Retina (tissue), 1 donor: ENCODE data around the gene TMPRSS2.
A peak's percentile ranks its signal among the peaks of the same experiment; 100 is the strongest.
"Not testable (repeated sequence)": the region's sequence is repeated elsewhere in the genome, so short reads cannot be mapped to it uniquely, and the experiment has no call there.

Experiments
- DNase-seq: peaks from one replicate; pipeline ENCODE4 v3.0.0-alpha.2; 2016

Gene TMPRSS2

GRCh38 chr21:41444703-41445464 is 63.1 kb downstream of the TMPRSS2 start:
- no peak for DNase-seq

DNA sequence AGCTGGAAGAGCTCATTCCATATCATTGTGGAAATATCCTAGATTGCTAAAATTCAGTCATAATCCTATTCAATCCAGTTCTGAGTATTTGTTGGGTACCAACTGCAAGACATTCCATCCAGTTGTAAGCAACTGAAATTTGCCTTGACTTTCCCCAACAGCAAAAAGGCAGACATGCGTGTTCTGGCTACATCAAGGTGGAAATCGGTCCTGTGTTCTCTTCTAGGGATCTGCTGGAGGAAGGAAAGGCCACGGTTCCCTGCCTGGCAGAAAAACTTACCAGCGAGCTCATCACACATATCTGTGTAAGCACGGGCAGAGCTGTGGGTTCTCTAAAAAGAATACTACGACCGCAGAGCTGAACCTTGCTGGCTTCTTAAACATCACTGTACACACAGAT is 64.4 kb downstream of the TMPRSS2 start:
- no peak for DNase-seq

DNA sequence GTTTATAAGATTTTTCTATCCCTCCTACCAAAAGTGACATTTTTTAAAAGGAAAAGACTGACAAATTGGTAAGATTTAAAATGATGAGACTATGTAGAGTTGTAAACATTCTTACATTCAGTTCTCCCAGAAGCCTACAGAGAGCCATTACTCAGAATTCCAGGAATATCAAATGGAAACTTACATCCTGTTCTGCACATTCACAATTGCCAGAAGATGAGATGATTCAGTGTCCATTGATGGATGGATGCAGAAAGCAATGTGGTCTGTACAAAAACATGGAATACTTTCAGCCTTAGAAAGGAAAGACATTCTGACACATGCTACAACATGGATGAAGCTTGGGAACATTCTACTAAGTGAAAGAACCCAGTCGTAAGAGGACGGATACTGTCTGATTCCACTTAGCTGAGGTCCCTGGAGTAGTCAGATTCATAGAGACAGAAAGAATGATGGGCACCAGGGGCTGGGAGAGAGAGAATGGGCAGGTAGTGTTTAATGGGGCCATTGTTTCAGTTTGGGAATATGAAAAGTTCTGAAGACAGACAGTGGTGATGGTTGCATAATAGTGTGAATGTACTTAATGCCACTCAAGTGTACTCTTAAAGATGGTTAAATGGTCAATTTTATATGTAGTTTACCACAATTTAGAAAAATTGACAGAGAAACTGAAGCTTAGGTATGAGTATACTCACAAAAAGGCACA is 65.3 kb downstream of the TMPRSS2 start:
- DNase-seq = no peak

GRCh38 chr21:41441546-41441945 is 66.4 kb downstream of the TMPRSS2 start:
- no peak for DNase-seq

GRCh38 chr21:41439248-41439647 is 68.7 kb downstream of the TMPRSS2 start:
- no peak for DNase-seq

- DNase-seq = no peak
These were observed 69.4 kb downstream of the TMPRSS2 start for GRCh38 chr21:41438425-41439113.

GRCh38 chr21:41437729-41438128 is 70.2 kb downstream of the TMPRSS2 start:
- DNase-seq = no peak

DNA sequence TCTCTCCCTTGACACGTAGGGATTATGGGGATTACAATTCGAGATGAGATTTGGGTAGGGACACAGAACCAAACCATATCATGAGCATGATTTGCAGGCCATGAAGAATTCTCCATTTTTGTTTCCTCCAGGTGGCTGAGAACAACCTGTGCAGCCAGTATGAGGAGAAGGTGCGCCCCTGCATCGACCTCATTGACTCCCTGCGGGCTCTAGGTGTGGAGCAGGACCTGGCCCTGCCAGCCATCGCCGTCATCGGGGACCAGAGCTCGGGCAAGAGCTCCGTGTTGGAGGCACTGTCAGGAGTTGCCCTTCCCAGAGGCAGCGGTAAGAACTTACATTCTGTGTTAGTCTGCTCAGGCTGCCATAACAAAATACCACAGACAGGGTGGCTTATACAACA is 72.3 kb downstream of the TMPRSS2 start:
- no peak for DNase-seq

DNA sequence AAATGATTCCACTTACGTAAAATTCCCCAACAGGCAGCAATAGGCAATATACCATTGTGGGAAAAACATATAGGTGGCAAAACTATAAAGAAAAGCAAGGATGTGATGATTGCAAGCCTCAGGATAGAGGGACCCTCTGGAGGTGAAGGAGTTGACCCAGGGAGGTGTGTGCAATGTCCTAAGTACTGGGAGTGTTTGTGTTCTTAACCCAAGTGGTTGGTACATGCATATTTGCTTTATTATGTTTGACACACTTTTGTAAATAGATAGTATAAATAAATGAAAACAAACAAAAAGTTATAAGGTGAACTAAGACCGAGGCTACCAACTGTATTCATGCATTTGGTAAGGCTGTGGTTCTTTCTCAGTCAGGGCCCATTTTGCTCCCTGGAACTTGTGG is 74.4 kb downstream of the TMPRSS2 start:
- DNase-seq = no peak

DNA sequence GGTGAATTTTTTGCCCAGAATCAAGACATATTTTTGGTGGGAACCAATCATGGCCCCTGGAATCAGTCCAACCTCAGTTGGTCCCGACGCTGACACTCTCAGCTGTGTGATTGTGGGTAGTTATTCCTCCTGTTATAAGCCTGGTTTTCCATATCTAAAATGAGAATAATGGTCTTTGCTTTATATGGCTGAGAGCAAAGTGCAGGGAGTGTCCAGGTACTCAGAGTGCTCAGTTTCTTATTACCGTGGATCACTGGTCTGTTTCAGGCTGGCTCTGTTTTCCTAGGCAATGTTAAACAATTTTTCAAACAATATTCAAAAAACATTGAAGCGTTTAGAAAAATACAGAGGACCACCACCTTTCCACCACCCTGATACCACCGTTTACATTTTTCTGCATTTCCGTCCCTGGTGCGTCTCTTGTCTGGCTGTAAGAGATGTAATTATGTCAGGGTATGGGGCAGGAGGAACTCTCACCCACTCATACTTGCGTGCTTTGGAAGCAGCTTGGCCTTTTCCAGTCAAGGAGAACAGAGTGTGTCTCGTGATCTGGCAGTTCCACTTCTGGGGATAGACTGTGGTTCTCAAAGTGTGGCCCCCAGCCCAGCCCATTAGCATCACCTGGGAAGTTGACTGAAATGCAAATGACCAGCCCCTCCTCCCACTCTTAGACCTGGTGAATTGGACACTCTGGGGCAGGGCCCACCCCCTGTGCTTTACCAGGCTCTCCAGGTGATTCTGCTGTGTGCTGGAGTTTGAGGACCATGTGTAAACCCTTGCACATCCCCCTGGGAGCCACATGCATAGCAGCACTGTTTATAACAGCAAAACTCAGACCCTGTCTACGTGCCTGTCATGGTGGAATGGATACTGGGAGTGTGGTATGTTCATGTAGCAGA is 75.1 kb downstream of the TMPRSS2 start:
- no peak for DNase-seq

- no peak for DNase-seq
These were observed 76.0 kb downstream of the TMPRSS2 start for GRCh38 chr21:41431788-41432548.

- DNase-seq = no peak
These were observed 78.0 kb downstream of the TMPRSS2 start for GRCh38 chr21:41429925-41430491.

- no peak for DNase-seq
These were observed 78.7 kb downstream of the TMPRSS2 start for GRCh38 chr21:41429305-41429704.

DNA sequence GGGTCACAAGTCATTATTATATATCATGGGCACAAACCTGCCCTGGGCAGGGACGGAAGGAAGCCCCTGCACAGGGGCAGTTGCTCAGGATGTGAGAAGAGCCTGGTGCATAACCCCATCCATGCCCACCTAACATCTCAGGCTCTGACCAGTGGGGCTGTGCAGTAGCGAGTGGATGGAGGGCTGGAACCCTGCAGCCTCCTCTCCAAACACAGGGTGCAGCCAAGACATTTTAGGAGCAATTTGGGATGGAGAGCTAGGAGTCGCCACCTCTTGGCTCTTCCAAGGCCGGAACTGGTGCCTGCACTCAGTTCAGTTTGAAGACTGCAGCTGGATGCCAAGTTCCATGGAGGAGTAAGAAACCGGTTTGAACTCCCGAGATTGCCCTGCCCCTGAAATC is 79.1 kb downstream of the TMPRSS2 start:
- no peak for DNase-seq

- DNase-seq = no peak
These were observed 79.6 kb downstream of the TMPRSS2 start for GRCh38 chr21:41428311-41428710.

DNA sequence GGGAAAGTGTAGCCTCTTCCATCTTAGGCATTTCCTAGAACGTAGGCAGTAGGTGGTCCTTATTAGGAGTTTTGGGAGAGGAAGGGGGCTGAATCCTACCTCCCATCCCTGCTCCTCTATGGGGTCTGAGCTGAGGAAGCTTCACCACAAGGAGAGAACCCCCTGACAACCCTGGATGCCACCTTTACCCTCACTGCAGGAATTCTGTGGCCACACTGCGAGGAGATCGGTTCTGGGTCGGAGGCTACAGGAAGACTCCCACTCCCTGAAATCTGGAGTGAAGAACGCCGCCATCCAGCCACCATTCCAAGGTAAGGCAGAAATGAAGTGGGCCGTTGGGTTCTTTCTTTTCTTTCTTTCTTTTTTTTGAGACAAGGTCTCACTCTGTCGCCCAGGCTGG is 80.4 kb downstream of the TMPRSS2 start:
- no peak for DNase-seq

DNA sequence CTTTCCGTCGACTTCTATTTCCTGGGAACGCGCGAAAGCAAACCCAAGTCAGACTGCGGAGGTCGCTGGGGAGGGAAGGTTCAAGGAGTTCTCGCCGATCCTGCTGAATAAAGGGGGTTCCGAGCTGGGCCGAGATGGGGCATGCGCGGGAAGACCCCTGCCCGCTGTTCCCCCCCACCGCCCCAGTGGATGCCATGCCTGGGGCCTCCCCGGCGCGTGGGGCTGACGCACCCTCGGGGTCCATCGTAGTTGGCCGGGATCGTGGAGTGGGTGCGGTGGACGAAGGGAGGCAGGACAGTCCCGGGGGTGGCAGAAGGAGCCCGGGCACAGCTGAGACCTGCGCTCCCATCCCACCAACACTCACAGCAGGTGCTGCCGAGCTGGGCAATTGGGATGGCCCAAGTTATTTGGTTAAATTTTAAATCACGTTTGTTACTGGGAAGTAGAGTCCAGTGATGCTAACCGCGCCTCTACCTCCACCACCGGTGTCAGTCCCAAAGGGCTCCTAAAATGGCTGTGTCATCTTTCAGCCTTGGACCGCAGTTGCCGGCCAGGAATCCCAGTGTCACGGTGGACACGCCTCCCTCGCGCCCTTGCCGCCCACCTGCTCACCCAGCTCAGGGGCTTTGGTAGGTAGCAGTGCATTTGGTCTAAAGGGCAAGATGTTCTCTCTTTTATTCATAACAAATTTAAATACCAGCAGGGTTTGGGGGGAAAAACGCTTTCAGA is 81.1 kb downstream of the TMPRSS2 start:
- peak; percentile 26 for DNase-seq

GRCh38 chr21:41425954-41426675 is 81.8 kb downstream of the TMPRSS2 start, which contains the start of gene MX1:
Gene MX1 (plus strand): TSS chr21:41426239. CDS start chr21:41432071, 5,832 bp downstream.
- DNase-seq = peak; percentile 74

GRCh38 chr21:41425588-41425953 is 82.4 kb downstream of the TMPRSS2 start:
- no peak for DNase-seq

- DNase-seq = not testable (repeated sequence)
These were observed 84.7 kb downstream of the TMPRSS2 start for GRCh38 chr21:41423305-41423636.
